ENCODE results near the gene ANGPTL2.

GRCh38 chr9:127166111-127166510, 43.7 kb upstream of the ANGPTL2 start:
- no peak for TF ChIP-seq POLR2A (IDR thresholded peaks at IDR 0.05; ENCODE audit: low read depth, low read length)
- TF ChIP-seq POLR2AphosphoS5 (IDR thresholded peaks at IDR 0.05; ENCODE audit: low read depth, low read length): no peak
